ENCODE data around the gene PIK3C2G.

The PIK3C2G gene

GRCh38 chr12:18564306-18564705 is 303.0 kb downstream of the PIK3C2G start:
- DNase-seq = no peak

- DNase-seq = no peak
These were observed 306.5 kb downstream of the PIK3C2G start for GRCh38 chr12:18567787-18568186.

- no peak for DNase-seq
These were observed 309.2 kb downstream of the PIK3C2G start for GRCh38 chr12:18570543-18570942.

GRCh38 chr12:18576104-18576626 is 314.8 kb downstream of the PIK3C2G start:
- DNase-seq = no peak

- DNase-seq = no peak
These were observed 315.3 kb downstream of the PIK3C2G start for GRCh38 chr12:18576648-18577047.

GRCh38 chr12:18578191-18578590 is 316.9 kb downstream of the PIK3C2G start:
- no peak for DNase-seq

- DNase-seq = no peak
These were observed 319.0 kb downstream of the PIK3C2G start for GRCh38 chr12:18580291-18580690.

- DNase-seq = no peak
These were observed 319.4 kb downstream of the PIK3C2G start for GRCh38 chr12:18580706-18581105.

GRCh38 chr12:18581232-18581962 is 320.1 kb downstream of the PIK3C2G start:
- no peak for DNase-seq

GRCh38 chr12:18583655-18584054 is 322.3 kb downstream of the PIK3C2G start:
- no peak for DNase-seq

GRCh38 chr12:18586581-18586980 is 325.3 kb downstream of the PIK3C2G start:
- no peak for DNase-seq

- DNase-seq = no peak
These were observed 328.0 kb downstream of the PIK3C2G start for GRCh38 chr12:18589316-18589715.

- no peak for DNase-seq
These were observed 330.2 kb downstream of the PIK3C2G start for GRCh38 chr12:18591473-18591872.

- no peak for DNase-seq
These were observed 334.1 kb downstream of the PIK3C2G start for GRCh38 chr12:18595412-18595811.

GRCh38 chr12:18601962-18602361 is 340.6 kb downstream of the PIK3C2G start:
- no peak for DNase-seq

GRCh38 chr12:18612971-18613370 is 351.7 kb downstream of the PIK3C2G start:
- DNase-seq = no peak

- no peak for DNase-seq
These were observed 359.7 kb downstream of the PIK3C2G start for GRCh38 chr12:18620986-18621385.

GRCh38 chr12:18629445-18629844 is 368.1 kb downstream of the PIK3C2G start:
- DNase-seq = no peak

GRCh38 chr12:18629916-18630315 is 368.6 kb downstream of the PIK3C2G start:
- DNase-seq = no peak

- DNase-seq = no peak
These were observed 370.0 kb downstream of the PIK3C2G start for GRCh38 chr12:18631339-18631738.

GRCh38 chr12:18632848-18633247 is 371.5 kb downstream of the PIK3C2G start:
- DNase-seq = no peak

- no peak for DNase-seq
These were observed 373.1 kb downstream of the PIK3C2G start for GRCh38 chr12:18634382-18634781.

GRCh38 chr12:18640321-18640955 is 379.1 kb downstream of the PIK3C2G start:
- no peak for DNase-seq

- DNase-seq = peak; percentile 56
These were observed 382.4 kb downstream of the PIK3C2G start for GRCh38 chr12:18643681-18644080.
